ENCODE results near the gene FEM1A.
A peak's percentile ranks its signal among the peaks of the same experiment; 100 is the strongest.
"Not testable (repeated sequence)": the region's sequence is repeated elsewhere in the genome, so short reads cannot be mapped to it uniquely, and the experiment has no call there.

FEM1A gene, protein sequence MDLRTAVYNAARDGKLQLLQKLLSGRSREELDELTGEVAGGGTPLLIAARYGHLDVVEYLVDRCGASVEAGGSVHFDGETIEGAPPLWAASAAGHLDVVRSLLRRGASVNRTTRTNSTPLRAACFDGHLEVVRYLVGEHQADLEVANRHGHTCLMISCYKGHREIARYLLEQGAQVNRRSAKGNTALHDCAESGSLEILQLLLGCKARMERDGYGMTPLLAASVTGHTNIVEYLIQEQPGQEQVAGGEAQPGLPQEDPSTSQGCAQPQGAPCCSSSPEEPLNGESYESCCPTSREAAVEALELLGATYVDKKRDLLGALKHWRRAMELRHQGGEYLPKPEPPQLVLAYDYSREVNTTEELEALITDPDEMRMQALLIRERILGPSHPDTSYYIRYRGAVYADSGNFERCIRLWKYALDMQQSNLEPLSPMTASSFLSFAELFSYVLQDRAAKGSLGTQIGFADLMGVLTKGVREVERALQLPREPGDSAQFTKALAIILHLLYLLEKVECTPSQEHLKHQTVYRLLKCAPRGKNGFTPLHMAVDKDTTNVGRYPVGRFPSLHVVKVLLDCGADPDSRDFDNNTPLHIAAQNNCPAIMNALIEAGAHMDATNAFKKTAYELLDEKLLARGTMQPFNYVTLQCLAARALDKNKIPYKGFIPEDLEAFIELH

DNA sequence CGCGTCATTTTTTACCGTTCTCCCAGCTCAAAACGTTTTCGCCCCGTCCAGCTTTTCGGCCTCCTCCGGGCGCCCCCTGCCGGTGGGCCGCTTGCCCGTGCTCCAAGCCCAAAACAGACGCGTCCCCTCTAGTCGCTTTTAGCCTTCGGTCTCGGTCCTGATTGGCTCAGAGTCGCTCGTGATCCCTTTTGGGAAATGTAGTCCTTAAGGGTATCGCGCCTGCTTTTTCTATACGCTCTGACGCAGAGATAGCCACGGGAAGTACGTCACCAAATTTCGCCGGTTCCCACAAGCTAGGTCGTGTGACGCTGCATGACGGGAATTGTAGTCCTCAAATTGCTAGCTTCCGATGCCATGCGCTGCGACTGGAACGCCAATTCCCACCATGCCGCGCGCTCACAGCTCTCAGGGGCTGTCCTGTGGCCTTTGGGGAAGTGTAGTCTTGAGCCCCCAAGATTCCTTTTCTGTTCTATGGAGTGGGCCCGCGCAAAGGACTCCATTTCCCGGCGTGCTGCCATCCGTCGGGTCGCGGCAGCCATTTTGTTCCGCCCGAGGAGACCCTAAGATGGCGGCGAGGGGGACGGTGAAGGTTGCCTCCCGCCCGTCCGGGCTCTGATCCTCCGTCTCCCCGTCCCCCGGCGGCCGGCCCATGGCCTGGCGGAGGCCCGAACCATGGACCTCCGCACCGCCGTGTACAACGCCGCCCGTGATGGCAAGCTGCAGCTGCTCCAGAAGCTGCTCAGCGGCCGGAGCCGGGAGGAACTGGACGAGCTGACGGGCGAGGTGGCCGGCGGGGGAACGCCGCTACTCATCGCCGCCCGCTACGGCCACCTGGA, at the start of gene FEM1A:
Gene FEM1A, plus strand, starts transcription at position 552 of the 836 bp plus-strand sequence. Its CDS starts 121 bp downstream, at position 673.
- peak; percentile 100 for DNase-seq (ENCODE audit: low read depth)

DNA sequence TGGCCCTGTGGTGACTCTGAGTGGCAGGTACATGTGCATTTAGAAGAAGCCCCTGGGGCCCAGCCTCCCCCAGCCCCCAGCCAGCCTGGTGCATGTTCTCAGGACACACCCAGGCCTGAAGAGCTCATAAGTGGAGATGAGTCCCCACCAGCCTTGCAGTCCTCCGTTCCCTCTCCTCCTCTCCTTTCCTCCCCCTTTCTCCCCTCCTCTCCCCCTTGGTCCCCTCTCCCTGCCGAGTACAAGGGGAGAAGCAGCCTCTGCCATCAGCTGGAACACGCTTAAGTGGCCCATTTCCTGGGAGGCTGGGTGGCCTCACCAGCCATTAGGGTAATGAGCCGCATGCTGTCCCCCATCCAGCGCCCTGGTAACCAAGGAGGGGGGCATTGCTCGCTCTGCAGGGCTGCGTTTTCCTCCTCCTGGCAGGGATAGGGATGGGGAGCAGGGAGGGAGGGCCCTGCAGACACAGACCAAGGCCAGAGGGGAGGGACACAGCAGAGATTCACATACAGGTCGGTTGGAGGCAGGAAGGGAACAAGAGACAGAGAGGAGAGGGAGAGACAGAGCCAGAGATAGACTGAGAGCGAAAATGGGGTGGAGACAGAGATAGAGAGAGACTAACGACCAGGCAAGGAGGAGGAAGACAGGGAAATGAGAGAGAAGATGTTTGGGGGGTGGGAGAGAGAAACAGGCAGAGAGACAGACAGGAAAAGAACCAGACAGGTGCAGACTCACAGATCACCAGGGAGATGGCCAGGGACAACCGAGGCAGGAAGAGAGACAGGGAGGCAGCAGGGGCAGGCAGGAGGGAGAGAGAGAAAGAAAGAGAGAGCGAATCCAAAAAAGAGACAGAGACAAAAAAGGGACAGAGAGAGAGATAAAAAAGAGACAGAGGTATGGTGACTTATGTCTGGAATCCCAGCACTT, 48.5 kb upstream of the FEM1A start:
- no peak for DNase-seq (ENCODE audit: low read depth)

DNA sequence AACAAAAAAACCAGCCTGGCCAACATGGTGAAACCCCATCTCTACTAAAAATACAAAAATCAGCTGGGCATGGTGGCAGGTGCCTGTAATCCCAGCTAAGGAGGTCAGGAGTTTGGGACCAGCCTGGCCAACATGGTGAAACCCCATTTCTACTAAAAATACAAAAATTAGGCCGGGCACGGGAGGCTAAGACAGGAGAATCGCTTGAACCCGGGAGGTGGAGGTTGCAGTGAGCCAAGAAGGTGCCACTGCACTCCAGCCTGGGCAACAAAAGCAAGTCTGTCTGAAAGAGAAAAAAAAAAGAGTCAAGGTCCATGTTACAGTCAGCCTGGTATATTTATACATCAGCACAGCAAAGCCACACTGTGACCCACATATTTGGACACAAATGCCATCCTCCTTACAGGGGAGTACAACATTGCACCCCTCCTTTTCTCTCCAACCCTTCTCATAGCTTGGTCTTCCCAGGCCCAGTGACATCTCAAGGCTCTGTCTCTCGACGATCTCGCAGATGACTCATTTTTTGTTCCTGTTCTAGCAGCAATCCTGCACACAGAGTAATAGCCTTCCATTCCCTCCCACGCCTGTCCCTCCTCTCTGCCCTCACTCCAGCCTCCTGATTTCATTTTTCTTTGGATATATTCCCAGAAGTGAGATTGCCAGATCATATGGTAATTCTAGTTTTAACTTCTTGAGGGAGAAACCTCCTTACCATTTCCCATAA, 46.9 kb upstream of the FEM1A start:
- DNase-seq (ENCODE audit: low read depth): peak; percentile 98

DNA sequence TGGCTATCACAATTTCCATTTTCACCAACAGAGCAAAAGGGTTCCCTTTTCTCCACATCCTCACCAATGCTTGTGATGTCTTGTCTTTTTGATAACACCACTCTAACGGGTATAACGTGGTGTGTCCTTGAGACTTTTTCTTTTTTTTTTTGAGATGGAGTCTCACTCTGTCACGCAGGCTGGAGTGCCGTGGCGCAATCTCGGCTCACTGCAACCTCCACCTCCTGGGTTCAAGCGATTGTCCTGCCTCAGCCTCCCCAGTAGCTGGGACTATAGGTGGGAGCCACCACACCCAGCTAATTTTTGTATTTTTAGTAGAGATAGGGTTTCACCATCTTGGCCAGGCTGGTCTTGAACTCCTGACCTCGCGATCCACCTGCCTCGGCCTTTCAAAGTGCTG, 46.4 kb upstream of the FEM1A start:
- not testable (repeated sequence) for DNase-seq (ENCODE audit: low read depth)

DNA sequence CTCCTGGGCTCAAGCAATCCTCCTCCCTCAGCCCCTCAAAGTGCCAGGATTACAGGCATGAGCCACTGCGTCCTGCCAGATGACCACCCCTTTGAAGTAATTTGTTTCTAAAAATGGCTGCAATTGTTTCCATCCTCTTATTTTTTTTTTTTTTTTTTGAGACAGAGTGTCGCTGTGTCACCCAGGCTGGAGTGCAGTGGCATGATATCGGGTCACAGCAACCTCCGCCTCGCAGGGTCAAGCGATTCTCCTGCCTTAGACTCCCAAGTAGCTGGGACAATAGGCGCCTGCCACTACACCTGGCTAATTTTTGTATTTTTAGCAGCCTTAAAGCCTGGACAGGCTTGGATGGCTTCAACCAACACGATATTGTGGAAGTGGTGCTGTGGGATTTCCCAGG, 45.5 kb upstream of the FEM1A start:
- DNase-seq (ENCODE audit: low read depth): no peak

DNA sequence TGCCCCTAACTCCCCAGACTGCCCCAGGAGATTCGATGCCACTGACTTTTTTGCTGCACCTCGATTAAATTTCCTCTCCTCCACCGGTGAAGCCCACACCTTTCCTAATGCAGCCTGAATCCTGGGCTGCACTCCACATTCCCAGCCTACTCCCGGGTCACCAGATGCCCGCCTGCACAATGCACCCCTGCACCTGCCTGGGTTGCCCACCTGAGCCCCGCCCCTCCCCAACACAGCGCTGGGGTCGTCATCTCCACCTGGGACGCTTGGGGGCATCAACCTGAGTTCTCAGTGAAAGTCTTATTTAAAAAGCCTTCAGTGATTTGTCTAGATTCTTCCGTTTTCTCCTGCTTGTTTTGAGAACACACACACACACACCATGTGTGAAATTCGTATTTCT, 43.3 kb upstream of the FEM1A start:
- no peak for DNase-seq (ENCODE audit: low read depth)

DNA sequence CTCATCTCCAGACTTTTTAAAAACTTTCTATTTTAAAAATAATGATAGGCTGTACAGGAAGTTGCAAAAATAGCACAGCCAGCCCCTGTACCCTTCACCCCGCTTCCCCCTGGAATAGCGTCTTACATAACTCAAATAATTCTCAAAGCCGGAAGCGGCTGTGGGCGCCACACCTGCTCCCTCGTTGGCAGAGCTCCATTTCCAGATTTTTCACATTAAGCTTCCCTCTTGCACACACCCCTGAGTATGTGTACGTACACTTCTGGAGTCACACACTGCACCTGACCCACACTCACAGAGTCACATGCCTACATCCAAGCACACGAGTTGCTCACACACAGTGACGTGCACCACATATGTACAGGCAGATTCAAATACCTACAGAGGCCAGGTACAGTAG, 42.9 kb upstream of the FEM1A start:
- DNase-seq (ENCODE audit: low read depth): no peak

DNA sequence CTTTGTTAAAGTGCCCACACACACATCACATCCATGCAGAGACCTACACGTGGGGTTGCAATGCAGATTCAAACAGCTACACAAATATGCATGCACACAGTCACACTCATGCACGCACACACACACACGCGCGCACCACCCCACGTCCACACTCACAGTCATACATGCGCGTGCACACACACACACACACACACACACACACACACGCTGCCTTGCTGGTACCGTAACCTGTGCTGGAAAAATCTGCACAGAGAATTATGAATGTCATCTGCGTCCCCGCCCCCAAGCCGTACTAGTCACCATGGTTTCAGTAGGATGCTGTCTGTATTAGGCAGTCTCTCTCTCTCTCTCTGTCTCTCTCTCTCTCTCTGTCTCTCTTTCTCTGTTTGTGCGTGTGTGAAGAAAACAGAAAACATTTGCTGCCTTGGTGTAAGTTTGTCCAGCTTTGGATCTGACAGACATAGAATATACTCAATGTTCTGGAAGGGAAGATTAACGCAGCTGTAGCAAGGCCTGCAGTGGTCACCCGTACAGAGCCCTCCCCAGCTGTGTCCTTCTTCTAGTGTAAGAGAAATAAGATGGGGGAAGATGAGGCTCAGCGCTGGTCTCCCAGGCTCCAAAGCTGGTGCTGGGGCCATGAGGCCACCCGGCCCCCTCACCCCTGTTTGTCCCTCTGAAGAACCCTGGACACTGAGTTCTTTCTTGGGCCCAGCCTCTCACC, 41.5 kb upstream of the FEM1A start:
- no peak for DNase-seq (ENCODE audit: low read depth)

DNA sequence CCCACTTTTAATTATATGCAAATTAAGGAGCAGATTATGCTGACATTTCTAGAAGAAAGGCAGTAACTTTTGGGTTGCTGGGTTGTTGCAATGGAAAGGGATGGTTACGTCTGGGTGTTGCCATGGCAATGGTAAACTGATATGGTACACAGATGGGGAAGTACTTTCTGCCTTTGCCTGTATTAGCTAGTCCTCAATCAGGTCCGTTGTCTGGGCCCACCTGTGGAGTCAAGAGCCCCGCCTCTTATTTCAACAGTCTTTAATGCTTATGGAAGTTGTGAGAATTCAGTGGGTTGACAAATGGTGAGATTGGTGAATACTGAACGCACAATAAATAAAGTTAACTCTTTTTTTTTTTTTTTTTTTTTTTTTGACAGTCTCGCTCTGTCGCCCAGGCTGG, 37.3 kb upstream of the FEM1A start:
- DNase-seq (ENCODE audit: low read depth): peak; percentile 18

DNA sequence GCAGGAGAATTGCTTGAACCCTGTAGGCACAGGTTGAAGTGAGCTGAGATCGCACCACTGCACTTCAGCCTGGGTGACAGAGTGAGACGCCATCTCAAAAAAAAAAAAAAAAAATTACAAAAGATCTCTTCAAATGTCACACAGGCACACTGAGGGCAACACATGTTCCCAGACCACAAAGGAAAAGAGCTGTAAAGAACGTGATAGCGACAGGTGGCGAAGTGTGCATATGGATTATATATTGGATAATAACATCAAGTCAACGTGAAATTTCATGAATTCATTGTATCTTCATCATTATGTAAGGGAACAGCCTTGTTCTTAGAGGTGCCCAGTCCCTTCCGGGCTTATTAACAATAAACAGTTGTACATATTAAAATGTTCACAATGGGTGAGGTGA, 36.1 kb upstream of the FEM1A start:
- no peak for DNase-seq (ENCODE audit: low read depth)

DNA sequence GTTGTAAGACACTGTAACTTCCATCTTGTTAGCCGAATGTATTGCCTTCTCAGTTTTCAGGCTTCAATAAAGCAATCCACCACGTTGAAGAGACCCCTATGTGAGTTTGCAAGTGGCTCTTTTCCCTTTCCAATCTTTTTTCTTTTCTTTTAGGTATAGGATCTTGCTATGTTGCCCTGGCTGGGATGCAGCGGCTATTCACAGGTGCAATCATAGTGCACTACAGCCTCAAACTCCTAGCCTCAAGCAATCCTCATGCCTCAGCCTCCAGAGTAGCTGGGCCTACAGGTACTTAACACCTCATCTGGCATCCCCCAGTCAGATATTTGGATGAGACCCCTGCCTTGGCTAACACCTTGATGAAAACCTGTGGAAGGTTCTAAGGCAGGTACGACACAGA, 33.5 kb upstream of the FEM1A start:
- no peak for DNase-seq (ENCODE audit: low read depth)

DNA sequence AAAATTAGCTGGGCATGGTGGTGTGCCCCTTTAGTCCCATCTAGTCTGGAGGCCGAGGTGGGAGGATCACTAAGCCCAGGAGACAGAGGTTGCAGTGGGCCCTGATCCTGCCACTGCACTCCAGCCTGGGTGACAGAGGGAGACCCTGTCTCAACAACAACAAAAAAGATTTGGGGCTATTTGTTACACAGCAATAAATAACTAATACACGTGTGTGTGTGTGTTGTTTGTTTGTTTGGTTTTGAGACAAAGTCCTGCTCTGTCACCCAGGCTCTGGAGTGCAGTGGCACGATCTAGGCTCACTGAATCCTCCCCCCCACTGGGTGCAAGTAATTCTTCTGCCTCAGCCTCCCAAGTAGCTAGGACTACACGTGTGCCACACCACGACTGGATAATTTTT, 32.9 kb upstream of the FEM1A start:
- DNase-seq (ENCODE audit: low read depth): no peak

DNA sequence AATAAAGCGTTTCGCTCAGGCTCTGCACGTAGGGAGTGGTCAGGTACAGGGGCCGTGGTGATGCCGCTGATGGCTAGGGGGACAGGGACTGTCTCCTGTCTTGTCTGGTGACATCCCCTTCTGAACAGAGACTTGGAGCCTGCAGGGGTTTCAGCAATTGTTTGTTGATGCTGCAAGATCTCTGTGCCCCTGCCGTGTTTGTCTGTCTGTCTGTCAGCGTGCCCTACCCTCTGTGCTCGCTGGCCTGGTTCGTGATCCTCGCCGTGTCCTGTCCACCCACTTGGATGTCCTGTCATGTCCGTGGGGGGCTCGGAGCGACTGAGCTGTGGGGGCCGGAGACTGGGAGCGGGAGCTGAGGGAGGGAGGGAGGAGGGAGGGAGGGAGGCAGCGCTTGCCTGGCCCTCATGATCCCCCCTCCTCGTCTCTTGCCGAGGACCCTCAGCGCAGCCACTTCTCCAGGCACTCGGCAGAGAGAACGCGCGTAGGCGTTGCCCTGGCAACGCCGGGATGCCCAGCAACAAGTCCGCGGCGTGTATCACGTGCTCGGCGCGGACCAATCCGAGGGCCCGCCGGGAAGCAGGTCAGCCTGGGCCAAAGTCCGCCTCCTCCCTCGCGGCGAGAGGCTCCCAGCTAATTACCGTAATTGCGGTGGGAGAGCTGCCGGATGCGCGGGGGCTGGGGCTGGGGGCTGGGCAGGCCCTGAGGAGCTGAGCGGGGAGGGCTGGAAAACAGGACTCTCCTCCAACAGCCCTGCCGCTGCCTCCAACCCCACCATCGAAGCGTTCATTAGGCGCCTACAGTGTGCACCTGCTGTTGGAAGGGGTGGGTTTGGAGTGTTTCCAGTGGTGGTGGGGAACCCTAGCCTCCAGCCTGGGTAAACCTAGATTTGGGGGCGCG, 31.9 kb upstream of the FEM1A start:
- peak; percentile 84 for DNase-seq (ENCODE audit: low read depth)

DNA sequence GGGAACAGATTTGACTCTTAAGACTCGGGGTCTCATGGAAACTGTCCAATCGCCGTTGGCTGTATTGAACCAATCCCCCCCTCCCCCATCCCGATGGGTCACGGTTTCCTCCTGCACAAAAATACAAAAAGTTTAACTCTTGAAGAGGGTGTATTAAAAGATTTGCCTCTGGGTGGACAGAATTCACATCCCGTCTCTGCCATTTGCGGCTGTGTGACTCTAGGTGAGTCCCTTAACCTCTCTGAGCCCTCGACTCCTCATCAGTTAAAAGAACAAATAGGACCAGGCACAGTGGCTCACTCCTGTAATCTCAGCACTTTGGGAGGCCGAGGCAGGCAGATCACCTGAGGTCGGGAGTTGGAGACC, 31.3 kb upstream of the FEM1A start:
- DNase-seq (ENCODE audit: low read depth): no peak

DNA sequence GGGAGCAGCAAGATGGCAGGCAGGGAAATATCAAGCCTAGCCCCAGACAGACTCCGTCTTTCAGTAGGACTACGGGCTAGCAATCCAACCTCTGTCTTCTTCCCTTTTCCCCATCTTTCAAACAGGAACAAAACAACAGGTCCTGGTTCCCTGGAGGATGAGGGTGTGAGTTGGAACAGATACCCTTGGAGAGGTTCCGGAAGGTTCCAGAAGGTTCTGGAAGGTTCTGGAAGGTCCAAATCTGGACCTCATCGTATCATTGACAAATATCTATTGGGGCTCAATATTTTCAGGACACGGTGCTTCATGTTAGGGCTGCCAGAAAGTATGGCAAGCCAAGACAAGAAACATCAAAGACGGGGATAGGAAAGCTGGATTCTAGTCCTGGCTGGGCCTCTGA, 28.5 kb upstream of the FEM1A start:
- DNase-seq (ENCODE audit: low read depth): no peak

DNA sequence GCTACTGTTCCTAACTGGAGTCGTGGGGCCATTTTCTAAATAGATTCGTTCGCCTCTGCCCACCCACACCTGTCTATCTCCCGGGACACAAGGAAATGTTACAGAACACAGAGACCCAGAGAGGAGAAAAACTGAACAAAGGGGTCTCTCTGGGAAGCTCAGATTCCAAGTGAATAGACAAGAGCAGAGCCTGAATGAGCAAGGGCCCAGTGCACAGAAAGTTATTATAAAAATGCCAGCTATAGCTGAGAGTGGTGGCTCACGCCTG, 27.2 kb upstream of the FEM1A start:
- no peak for DNase-seq (ENCODE audit: low read depth)

DNA sequence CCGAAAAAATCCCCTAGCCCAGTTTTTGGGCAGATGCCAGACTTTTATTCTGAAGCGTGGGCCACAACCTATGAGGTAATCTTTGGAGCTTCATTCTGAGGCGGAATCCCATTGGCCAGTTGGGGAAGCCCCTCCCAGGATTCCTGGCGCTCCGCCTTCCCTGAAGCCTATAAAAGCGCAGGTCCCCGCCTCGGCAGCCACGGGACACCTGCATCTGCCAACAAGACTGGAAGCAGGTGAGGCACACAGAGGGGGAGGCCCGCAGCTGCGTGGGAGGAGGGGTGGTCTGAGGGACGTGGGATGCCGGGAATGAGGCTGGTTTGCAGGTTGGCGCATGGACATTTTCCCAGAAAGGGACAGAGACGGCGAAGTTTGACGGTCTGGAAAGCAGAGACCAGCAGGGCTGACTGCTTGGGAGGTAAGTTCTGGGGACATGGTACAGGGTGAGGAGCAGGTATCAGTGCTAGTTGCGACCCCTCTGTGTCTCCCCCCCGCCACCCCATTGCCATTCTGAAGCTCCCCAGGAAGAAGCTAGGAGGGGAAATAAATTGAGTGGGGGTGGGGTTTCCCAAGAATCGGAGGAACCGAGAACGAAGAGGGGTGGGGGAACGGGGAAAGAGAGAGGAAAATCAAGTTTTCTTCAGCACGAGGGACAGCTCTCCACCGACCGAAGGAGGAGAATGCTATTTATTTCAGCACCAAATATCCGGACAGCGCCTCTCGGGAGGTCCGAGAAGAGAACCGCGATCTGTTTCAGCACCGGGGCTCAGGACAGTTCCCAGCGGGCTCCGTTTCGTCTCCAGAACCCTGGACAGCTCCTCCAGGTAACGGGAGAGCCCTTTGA, 22.4 kb upstream of the FEM1A start:
- peak; percentile 81 for DNase-seq (ENCODE audit: low read depth)

DNA sequence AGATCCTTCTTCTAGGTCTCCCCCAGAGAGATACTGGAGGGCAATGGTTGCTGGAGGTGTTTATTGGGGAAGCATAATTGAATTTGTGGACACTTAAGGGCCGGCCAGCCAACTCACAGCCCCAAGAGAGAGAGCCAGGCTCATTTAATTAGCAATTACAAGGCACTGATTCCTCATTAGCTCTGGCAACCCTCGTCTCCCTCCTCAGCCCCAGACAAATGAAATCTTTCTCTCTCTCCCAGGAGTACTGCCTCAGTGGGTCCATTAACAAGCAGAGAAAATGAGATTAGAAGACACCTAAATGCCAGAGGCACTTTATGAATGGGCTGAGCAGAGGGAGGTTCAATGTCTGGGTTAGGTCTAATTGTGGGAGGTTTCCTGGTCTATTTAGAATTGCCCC, 19.0 kb upstream of the FEM1A start:
- DNase-seq (ENCODE audit: low read depth): no peak

Measured in amniotic epithelial cell (primary cell).